Activated naive CD4-positive, alpha-beta T cell treated with anti-CD3 and anti-CD28 coated beads, Interleukin-2, amount 50 U/mL, for 24 hours (primary cell): ENCODE measurements around the gene TMEM179.

Experiments used
- H3K27ac Mint-ChIP-seq: one replicate; pipeline ENCODE4 v1.8.0; 2021; ENCODE audit warnings: mild to moderate bottlenecking, mixed read lengths
- H3K27me3 Mint-ChIP-seq: one replicate; pipeline ENCODE4 v1.8.0; 2021; ENCODE audit warnings: mixed read lengths
- H3K36me3 Mint-ChIP-seq: one replicate; pipeline ENCODE4 v1.8.0; 2021; ENCODE audit warnings: mixed read lengths
- H3K4me1 Mint-ChIP-seq: one replicate; pipeline ENCODE4 v1.8.0; 2021; ENCODE audit warnings: mixed read lengths
- H3K4me3 Mint-ChIP-seq: one replicate; pipeline ENCODE4 v1.8.0; 2021; ENCODE audit warnings: mild to moderate bottlenecking, mixed read lengths
- H3K9me3 Mint-ChIP-seq: one replicate; pipeline ENCODE4 v1.8.0; 2021; ENCODE audit warnings: mixed read lengths

TMEM179 gene

DNA sequence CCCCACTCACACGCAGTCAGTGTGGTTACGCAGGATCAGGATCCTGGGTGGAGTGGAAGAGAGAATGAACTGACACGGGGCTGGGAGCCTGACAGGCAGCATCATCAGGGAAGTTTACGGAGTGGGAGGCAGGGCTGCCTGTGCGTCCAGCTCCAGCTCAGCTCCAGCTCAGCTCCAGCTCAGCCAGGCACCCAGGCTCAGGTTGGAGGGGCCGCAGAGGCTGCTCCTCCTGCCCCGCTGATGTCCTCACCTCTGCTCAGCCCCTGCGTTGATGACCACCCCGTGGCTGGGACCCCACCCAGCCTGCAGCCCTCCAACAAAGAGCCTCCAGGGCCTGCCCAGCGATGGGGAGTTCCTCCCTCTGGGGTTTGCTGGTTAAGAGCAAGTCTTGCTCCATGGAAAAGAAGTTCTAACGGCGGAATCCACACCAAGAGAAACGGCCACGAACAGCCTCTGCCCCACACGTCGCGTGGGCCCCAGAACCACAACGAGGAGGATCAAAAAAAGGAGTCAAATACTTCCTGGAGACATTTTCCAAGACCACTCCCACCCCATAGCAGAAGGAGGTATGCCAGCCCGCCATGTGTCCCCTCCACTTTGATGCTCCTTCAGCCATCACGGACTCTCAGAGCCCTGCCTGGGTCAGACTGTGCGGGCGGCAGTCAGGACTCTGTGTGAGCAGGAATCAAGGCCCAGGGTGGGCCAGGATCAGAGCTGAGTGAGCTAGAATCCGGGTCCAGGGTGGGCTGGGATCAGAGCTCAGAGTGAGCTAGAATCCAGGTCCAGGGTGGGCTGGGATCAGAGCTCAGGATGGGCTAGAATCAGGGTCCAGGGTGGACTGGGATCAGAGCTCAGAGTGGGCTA is 42.7 kb downstream of the TMEM179 start:
- H3K9me3 Mint-ChIP-seq: no peaks in the 10 kb centered on the region
- H3K4me1 Mint-ChIP-seq: no peaks in the 10 kb centered on the region
- H3K27me3 Mint-ChIP-seq: peaks cover 2% of the 10 kb centered on the region
- H3K36me3 Mint-ChIP-seq: no peaks in the 10 kb centered on the region
- no peak overlapping the region for H3K27ac Mint-ChIP-seq
- H3K4me3 Mint-ChIP-seq: no peak overlapping the region

DNA sequence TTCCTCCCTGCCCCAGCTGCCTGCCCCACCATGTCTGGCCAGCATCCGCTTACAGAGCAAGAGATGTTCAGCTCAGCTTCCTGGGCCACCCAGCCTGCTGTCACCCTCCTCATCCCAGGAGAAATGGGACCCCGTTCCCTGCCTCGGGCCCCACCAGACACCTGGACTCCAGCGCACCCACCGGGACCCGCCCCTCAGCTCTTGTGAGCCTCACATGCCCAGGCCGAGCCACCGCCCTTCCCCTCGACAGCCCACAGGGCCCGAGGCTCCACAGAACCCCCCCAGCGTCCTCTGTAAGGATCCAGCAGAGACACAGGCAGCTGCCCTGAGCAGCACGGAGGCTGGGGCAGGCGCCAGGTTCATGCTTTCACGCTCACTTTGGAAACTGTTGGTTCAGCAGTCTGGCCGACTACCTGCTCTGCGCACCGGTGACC is 43.4 kb downstream of the TMEM179 start:
- Mint-ChIP-seq H3K36me3 (no peaks in the 10 kb centered on the region), H3K27me3 (peaks cover 2% of the 10 kb centered on the region), H3K9me3 (no peaks in the 10 kb centered on the region), H3K4me3 (no peak overlapping the region), H3K27ac (no peak overlapping the region), H3K4me1 (no peaks in the 10 kb centered on the region)

DNA sequence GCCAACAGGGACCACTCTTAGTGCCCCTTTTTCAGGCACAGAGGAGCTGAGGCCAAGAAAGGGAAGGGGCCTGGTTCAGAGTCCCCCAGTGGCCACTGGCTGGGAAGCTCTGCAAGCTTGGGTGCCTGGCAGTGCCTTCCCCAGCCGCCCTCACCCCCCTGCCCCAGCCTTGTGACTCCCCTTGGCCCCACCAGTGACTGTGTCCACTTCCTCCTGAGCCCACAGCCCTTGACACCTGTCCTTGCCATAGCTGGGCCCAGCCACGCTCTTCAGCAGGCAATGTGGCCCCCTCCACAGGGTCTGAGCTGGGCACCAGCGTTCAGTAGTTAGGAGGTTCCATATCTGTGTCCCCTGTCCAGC is 44.0 kb downstream of the TMEM179 start:
- no peaks in the 10 kb centered on the region for H3K4me1 Mint-ChIP-seq
- no peaks in the 10 kb centered on the region for H3K36me3 Mint-ChIP-seq
- no peak overlapping the region for H3K4me3 Mint-ChIP-seq
- no peaks in the 10 kb centered on the region for H3K27me3 Mint-ChIP-seq
- H3K9me3 Mint-ChIP-seq: no peaks in the 10 kb centered on the region
- H3K27ac Mint-ChIP-seq: peak overlapping the region; percentile 41

DNA sequence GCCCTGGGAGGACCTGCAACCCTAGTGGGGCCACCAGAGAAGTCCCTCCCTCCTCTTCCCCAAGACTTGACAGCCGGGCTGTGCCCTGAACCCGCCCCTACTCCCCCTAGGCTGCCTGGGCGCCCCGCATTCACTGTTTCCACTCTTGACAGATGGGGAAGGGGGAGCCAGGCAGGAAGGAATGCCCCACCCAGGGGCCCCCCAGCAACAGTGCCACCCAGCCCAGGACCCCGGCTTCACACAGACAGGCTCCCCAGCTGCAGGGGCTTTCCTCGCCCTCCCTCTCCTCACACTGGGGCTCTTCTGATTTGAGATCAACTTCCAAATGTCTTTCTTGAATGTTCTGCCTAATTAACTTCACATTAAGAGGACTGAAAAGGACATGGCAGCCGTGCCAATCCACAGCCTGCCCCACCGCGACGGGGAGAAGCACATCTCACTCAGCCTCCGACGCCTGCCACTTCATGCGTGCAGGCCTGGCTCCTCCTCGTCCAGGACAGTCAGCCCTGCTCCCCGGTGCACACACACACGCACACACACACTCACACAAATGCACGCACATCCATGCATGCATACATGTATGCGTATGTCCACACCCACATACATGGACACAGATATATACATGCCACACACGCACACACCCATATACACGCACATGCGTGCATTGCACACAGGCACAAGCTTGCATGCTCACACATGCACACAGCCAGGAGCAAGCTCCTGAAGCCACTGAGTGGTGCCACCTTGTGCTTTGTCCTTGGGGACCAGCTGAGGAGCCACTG is 44.6 kb downstream of the TMEM179 start:
- H3K27me3 Mint-ChIP-seq: no peaks in the 10 kb centered on the region
- H3K27ac Mint-ChIP-seq: peak overlapping the region; percentile 43

DNA sequence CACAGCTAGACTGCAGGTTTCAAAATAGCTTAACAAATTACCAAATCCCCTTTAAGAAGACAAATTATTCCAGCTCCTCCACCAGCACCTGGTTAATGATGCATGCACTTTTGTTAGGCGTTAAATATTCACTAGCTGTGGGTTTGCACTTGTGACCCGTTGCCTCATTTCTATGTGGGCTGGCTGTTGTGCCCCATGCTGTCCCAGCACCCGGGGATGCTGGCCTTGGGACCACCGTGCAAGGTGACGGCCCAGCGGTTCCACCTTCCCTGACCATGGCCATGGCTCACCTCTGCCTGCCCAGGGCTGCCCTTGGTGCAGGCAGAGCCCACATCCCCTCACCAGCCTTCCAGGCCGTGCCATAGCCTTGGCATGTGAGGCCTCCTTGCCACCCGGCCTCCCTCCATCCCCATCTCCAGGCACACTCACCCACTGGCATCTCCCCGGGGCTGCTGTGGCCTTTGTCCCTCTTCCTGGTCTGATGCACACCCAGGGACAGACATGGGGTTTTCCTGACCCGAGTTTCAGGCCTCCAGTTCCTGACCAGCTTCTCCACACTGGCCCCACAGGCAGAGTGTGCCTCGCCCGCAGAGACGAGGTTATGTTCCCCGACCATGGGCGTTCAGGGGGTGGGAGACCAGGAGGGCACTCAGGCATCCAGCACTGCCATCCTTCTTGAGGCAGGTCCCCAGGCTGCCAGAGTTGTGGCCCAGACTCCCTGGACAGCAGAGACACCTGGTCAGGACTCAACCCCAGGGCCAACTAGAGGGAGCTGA is 45.4 kb downstream of the TMEM179 start:
- Mint-ChIP-seq H3K27me3 (no peaks in the 10 kb centered on the region), H3K27ac (no peak overlapping the region), H3K9me3 (no peaks in the 10 kb centered on the region), H3K4me3 (no peak overlapping the region), H3K36me3 (no peaks in the 10 kb centered on the region), H3K4me1 (no peaks in the 10 kb centered on the region)

More for the DNA sequence above, 44.6 kb downstream of the TMEM179 start:
- Mint-ChIP-seq H3K4me3 (no peak overlapping the region), H3K4me1 (no peaks in the 10 kb centered on the region), H3K9me3 (no peaks in the 10 kb centered on the region), H3K36me3 (no peaks in the 10 kb centered on the region)

DNA sequence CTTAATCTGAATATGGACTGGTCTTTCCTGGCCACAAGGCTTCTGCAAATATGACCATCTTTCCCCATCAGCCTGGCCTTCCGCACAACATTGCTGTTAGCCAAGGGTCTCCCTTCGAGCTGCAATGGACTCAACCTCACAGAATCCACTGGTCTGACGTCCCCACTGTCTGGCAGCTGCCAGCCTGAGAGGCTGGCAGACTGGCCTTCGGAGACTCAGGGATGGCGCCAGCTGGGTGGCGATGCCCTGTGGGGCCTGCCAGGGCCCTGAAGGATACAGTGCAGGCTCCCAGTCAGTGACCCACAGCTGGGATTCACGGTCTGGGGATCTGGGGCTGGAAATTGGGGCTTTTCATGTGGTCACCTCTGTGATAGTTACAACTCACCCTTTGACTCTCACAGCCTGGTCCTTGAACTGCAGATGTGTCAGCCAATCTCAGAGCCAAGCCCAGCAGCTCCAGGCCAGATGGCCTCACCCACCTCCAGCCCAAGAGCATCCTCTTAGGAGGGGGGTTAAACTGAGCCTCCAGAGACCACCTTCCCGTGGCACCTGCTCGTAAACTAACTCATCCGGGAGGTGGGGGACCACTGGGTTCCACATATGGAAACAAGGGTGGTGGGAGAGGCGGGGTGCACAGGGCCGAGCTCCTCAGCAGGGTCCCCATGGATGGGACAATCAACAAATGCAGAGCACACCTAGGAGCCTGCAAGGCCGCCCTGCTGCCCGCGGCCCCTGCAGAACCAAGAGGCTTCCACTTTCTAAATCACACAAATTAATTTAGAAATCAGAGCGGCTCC is 46.1 kb downstream of the TMEM179 start:
- no peaks in the 10 kb centered on the region for H3K27me3 Mint-ChIP-seq
- no peaks in the 10 kb centered on the region for H3K36me3 Mint-ChIP-seq
- no peaks in the 10 kb centered on the region for H3K9me3 Mint-ChIP-seq
- H3K4me3 Mint-ChIP-seq: no peak overlapping the region
- H3K4me1 Mint-ChIP-seq: no peaks in the 10 kb centered on the region
- no peak overlapping the region for H3K27ac Mint-ChIP-seq

DNA sequence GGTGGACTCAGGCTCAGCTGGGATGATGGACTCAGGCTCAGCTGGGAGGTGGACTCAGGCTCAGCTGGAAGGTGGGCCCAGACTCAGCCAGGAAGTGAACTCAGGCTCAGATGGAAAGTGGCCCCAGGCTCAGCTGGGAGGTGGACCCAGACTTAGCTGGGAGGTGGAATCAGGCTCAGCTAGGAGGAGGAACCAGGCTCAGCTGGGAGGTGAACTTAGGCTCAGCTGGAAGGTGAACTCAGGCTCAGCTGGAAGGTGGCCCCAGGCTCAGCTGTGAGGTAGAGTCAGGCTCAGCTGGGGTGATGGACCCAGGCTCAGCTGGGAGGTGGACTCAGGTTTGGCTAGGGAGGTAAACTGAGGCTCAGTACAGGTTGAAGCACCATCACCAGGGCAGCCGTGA is 46.8 kb downstream of the TMEM179 start:
- no peaks in the 10 kb centered on the region for H3K27me3 Mint-ChIP-seq
- H3K4me3 Mint-ChIP-seq: no peak overlapping the region
- no peaks in the 10 kb centered on the region for H3K9me3 Mint-ChIP-seq
- H3K4me1 Mint-ChIP-seq: no peaks in the 10 kb centered on the region
- no peak overlapping the region for H3K27ac Mint-ChIP-seq
- no peaks in the 10 kb centered on the region for H3K36me3 Mint-ChIP-seq

DNA sequence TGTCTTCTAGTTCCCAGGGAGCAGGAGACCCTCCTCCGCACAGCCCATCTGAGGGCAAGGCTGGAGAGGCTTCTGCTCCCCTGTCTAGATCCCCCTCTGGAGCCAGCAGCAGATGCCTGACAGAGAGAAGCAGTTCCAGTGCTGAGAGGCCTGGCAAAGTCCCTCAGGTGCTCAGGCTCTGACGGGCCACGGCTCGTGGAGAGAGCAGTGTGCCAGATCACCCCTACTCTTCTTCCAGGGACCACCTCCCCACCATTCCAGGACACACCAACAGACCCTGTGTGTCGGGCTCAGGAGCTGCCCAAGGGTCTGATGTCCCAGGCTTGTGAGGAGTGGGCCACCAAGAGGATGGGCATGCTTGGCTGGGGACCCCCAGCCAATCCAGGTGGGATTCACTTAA is 47.5 kb downstream of the TMEM179 start:
- Mint-ChIP-seq H3K27me3 (no peaks in the 10 kb centered on the region), H3K4me1 (no peaks in the 10 kb centered on the region), H3K9me3 (no peaks in the 10 kb centered on the region), H3K27ac (no peak overlapping the region), H3K36me3 (no peaks in the 10 kb centered on the region), H3K4me3 (no peak overlapping the region)

DNA sequence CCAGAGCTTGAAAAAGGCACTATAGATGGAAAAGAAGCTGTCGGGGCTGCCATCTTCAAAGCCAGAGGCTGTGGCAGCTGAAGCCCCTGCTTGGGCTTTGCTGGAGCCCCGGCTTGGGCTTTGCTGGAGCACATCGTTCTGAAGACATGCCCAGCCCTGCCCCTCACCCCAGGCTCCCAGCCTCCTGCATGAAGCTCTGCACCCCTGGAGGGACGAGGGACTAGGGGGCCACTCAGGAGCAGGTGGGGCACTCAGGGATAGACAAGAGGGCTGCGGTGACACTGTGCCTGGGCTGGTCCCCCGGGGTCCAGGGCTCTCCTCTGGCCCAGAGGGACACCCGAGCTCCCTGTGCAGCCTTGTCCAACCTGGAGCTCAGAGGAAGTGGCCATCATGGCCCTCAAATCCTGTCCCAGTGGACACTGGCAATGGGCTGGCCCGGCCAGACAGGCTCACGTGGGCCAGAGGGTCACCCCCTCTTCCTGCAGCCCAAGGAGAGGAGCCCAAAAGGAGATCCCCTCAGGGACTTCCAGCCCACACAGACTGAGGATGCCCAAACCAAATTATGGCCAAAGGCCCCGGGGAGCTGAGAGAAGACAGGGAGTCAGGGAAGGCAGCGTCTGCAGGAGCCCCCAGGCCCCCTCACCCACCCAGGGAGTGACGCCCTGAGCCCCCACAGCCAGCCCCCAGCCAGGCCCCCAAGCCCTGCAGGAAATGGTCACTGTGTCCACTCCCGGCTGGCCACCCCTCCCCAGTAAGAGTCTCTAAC is 48.1 kb downstream of the TMEM179 start:
- no peaks in the 10 kb centered on the region for H3K4me1 Mint-ChIP-seq
- H3K4me3 Mint-ChIP-seq: no peak overlapping the region
- H3K9me3 Mint-ChIP-seq: no peaks in the 10 kb centered on the region
- no peaks in the 10 kb centered on the region for H3K36me3 Mint-ChIP-seq
- H3K27me3 Mint-ChIP-seq: no peaks in the 10 kb centered on the region
- H3K27ac Mint-ChIP-seq: no peak overlapping the region

DNA sequence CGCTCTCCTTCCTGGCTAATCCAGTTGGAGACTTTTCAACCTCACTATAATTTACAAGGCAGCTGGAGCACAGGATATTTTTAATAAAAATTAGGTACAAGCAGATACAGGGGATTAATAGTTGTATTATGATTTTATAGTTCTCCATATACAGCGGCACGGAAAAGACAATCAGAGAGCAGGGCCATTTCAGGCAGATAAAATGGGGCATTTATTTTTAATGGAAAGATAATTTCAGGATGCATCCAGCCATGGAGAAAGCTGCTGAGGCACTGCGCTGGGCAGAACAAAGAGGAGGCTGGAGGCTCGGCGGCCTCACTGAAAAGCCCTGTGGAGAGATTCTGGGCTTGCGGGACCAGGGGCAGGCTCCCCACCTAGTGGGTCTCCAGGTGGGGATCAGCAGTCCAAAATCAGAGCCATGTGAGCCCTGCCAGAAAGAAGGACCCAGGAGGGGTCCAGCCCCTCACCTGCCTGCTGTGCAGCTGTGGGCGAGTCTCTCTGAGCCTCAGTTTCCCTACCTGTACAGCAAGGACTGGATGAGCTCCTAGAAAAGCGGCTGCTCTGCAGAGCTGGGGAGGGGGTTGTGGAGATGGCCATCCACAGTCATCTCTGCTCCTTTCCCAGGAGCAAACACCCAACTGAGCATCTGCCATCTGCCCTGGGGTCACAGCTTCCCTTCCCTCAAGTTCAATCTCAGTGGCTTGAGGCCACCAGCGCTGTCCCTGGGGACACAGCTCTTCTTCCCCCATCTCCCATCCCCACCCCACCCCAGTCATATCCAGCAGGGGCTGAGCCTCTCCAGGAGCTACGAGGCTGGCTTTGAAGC is 48.9 kb downstream of the TMEM179 start:
- Mint-ChIP-seq H3K27me3 (no peaks in the 10 kb centered on the region), H3K4me1 (no peaks in the 10 kb centered on the region), H3K27ac (no peak overlapping the region), H3K9me3 (no peaks in the 10 kb centered on the region), H3K36me3 (no peaks in the 10 kb centered on the region), H3K4me3 (no peak overlapping the region)

DNA sequence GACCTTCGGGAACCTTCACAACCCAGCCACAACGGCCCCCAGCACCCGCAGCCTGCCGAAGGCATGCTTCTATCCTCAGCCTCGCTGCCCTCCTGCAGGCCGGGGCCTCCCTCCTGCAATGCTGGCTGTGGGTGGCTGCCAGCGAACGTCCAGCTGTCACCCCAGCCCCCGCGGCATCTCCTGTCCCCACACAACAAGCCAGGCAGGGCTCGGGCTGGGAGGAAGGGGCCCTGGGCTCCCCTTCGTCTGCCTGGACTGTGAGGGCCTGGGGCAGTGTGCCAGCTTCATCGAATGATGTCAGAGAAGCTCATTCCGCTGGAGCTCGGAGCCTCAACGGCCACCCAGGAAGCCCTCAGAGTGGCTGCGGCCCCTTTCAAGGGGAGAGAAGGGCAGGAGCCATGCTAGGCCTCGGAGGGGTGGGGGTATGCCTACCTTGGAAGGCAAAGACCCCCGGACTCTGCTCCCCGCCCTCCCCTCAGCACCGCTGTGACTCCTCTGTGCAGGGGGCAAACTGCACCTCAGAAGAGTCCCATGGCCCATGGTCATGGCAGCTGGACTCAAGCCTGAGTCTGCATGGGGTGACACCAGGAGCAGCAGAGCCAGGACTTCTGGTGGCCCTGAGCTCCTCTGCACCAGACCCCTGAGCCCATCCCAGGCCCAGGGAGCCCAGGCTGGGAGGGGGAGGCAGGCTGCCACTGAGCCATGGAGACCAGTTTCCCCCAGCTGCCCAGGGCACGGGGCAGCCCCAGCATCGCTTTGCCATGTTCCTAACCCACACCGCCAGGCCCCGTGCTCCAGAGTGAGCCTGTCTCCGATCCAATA is 49.8 kb downstream of the TMEM179 start:
- H3K27ac Mint-ChIP-seq: no peak overlapping the region
- no peaks in the 10 kb centered on the region for H3K9me3 Mint-ChIP-seq
- H3K36me3 Mint-ChIP-seq: no peaks in the 10 kb centered on the region
- no peak overlapping the region for H3K4me3 Mint-ChIP-seq
- no peaks in the 10 kb centered on the region for H3K4me1 Mint-ChIP-seq
- no peaks in the 10 kb centered on the region for H3K27me3 Mint-ChIP-seq

DNA sequence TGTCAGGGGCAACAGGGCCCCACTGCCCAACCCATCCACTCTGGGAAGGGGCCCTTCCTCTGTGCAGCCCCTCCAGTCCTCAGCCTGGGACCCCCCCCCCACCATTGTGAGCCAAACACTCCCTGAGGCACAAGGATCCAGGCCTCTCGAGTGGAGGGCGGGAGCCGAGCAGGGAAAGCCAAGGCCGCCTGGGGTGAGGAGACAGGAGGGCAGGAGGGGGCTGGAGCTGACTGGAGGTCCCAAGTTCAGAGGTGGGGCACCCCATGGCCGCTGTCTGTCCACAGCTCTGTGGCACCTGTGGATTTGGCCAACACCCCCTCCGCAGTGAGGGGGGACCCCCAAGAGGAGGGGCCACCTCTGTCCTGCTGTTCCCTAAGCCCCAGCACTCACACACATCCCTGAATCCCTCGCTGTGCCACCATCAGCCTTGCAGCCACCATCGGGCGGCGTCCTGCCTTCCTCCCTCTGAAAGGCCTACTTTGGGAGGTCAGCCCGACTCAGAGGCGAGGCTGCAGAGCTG is 50.4 kb downstream of the TMEM179 start:
- Mint-ChIP-seq H3K4me1 (no peaks in the 10 kb centered on the region), H3K36me3 (no peaks in the 10 kb centered on the region), H3K9me3 (no peaks in the 10 kb centered on the region), H3K27ac (no peak overlapping the region), H3K27me3 (no peaks in the 10 kb centered on the region), H3K4me3 (no peak overlapping the region)
